Kidney epithelial cell (primary cell): ENCODE measurements around the gene TEN1. TPM values are rescaled to one million over a fixed set of nuclear protein-coding genes. Genes with fewer than 3 reads are reported as not detected.
"Not testable (repeated sequence)": the region's sequence is repeated elsewhere in the genome, so short reads cannot be mapped to it uniquely, and the experiment has no call there.

Experiments used
- DNase-seq: peaks from one replicate; pipeline ENCODE4 v3.0.0-alpha.2; 2010; ENCODE audit warnings: low read depth
- H3K27me3 ChIP-seq: 2 replicates; pipeline ENCODE4 v1.6.0; 2011; ENCODE audit warnings: low read length; ENCODE audit not compliant: control insufficient read depth, insufficient read depth
- H3K36me3 ChIP-seq: 2 replicates; pipeline ENCODE4 v1.5.1; 2011; ENCODE audit warnings: low read length; ENCODE audit not compliant: control insufficient read depth, insufficient read depth
- H3K4me3 ChIP-seq: 2 replicates; pipeline ENCODE4 v1.5.1; 2011; ENCODE audit warnings: low read depth, mild to moderate bottlenecking, control low read depth, low read length
- total RNA-seq: library from RNA; depleted of rRNA; stranded (reverse); fragments of >200 nt; gene quantifications from 2 replicates; pipeline ENCODE4 v1.2.3, GENCODE V29; 2015
- TF ChIP-seq, protein P1 (sequence below): IDR thresholded peaks from 2 replicates; pipeline ENCODE4 v1.5.1; 2011; ENCODE audit warnings: mild to moderate bottlenecking, moderate library complexity, low read length, control low read depth, inconsistent platforms; ENCODE audit not compliant: insufficient read depth, poor library complexity, severe bottlenecking

The TEN1 gene
- total RNA-seq, 1 donor from 2014 or later, result 28.9 TPM

DNA sequence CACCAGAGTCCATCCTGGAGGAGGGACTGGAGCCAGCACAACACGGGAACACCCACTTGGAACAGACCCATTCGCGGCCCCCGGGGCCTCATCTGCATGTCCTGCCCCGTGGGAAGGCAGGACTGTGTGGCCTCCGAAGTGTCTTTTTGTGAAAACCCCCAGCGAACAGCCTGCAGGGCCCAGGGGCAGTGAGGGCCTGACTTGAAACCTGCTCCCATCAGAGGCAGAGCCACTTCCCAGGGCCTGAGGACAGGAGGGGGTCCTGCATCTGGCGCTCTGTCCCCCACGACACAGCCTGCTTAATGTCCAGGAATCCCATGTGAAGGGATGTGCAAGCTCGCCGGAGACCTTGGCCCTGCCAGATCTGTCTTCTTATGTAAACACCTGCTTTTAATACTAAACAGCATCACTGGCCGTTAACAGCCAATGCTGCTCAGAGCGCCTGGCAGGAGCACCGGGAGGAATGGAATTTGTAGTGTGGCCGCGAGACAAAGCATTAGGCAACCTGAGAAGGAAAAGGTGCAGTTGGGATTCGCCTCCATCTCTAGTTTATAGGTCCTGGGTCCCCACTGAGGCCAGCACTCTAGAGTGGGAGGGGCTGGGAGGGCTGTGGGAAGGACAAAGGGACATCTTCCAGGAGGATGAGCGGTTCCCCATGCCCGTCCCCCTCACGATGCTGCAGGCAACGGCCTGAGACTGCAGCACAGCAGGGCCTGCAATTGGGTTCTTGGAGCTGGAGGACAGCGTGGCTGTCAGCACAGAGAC lies 57.6 kb downstream of the TEN1 start:
- peaks cover 2% of the 10 kb centered on the region for H3K36me3 ChIP-seq
- no peak overlapping the region for H3K4me3 ChIP-seq
- DNase-seq, result no peak
- no peaks in the 10 kb centered on the region for H3K27me3 ChIP-seq
- TF ChIP-seq, protein P1, sequence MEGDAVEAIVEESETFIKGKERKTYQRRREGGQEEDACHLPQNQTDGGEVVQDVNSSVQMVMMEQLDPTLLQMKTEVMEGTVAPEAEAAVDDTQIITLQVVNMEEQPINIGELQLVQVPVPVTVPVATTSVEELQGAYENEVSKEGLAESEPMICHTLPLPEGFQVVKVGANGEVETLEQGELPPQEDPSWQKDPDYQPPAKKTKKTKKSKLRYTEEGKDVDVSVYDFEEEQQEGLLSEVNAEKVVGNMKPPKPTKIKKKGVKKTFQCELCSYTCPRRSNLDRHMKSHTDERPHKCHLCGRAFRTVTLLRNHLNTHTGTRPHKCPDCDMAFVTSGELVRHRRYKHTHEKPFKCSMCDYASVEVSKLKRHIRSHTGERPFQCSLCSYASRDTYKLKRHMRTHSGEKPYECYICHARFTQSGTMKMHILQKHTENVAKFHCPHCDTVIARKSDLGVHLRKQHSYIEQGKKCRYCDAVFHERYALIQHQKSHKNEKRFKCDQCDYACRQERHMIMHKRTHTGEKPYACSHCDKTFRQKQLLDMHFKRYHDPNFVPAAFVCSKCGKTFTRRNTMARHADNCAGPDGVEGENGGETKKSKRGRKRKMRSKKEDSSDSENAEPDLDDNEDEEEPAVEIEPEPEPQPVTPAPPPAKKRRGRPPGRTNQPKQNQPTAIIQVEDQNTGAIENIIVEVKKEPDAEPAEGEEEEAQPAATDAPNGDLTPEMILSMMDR, result no peak

DNA sequence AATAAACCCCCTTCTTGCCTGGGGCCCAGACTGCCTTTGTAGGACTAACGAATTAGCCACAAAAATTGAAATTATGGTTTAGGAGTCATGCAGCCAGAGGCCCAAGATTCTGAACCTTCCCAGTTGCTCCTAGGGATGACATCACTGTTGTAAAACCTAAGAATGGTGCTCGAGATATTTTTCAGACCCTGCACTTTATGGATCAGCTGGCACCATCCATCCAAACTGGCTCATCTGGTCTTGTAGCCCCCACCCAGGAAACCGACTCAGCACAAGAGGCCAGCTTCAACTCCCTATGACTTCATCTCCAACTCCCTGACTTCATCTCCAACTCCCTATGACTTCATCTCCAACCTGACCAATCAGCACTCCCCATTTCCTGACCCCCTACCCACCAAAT lies 59.0 kb downstream of the TEN1 start:
- Histone ChIP-seq H3K4me3 (no peak overlapping the region), H3K36me3 (peaks cover 2% of the 10 kb centered on the region), H3K27me3 (no peaks in the 10 kb centered on the region)
- TF ChIP-seq, protein P1, result no peak
- DNase-seq, result no peak

- TF ChIP-seq, protein P1, result no peak
- no peak for DNase-seq
- Histone ChIP-seq H3K4me3 (no peak overlapping the region), H3K36me3 (peaks cover 2% of the 10 kb centered on the region), H3K27me3 (no peaks in the 10 kb centered on the region)
Observed at GRCh38 chr17:76039121-76039520, 60.1 kb downstream of the TEN1 start.

- no peak overlapping the region for H3K4me3 ChIP-seq
- peaks cover 2% of the 10 kb centered on the region for H3K36me3 ChIP-seq
- DNase-seq, result no peak
- TF ChIP-seq, protein P1, result no peak
- H3K27me3 ChIP-seq, result no peaks in the 10 kb centered on the region
Observed at GRCh38 chr17:76040376-76040775, 61.3 kb downstream of the TEN1 start.

- not testable (repeated sequence) for H3K36me3 ChIP-seq, DNase-seq, H3K4me3 ChIP-seq, H3K27me3 ChIP-seq
Observed at GRCh38 chr17:76042868-76043267, 63.8 kb downstream of the TEN1 start.

- H3K36me3 ChIP-seq, result not testable (repeated sequence)
Observed at GRCh38 chr17:76044475-76045007, 65.5 kb downstream of the TEN1 start.

GRCh38 chr17:76046064-76046463 lies 67.0 kb downstream of the TEN1 start:
- H3K4me3 ChIP-seq, result no peak overlapping the region
- no peaks in the 10 kb centered on the region for H3K27me3 ChIP-seq
- TF ChIP-seq, protein P1, result no peak
- H3K36me3 ChIP-seq, result peaks cover 5% of the 10 kb centered on the region
- no peak for DNase-seq

More at GRCh38 chr17:76044475-76045007, 65.5 kb downstream of the TEN1 start:
- H3K27me3 ChIP-seq, H3K4me3 ChIP-seq, DNase-seq: not testable (repeated sequence)
